B cell (primary cell): ENCODE data around the gene CFAP221. TPM values are rescaled to one million over a fixed set of nuclear protein-coding genes. Genes with fewer than 3 reads are reported as not detected.

Experiments
- ATAC-seq: fragments of 200-7000 bp; cut with Tn5 transposase; one replicate; pipeline ENCODE4 v1.10.0; 2021; ENCODE audit warnings: low read depth, mild to moderate bottlenecking, moderate number of reproducible peaks, moderate library complexity
- CTCF ChIA-PET: fragments of 350-600 bp; sonication (Branson Sonifier 250); formaldehyde crosslinking; loops from one replicate; lab custom pipeline; 2021; ENCODE audit warnings: antibody characterized with exemption, inconsistent platforms; lab: Charles Lee
- POLR2A ChIA-PET: fragments of 350-600 bp; sonication (Branson Sonifier 250); formaldehyde crosslinking; loops from one replicate; lab custom pipeline; 2021; ENCODE audit warnings: antibody characterized with exemption; lab: Charles Lee
- DNase-seq: peaks from one replicate; pipeline ENCODE4 v3.0.0; 2013
- H2AFZ ChIP-seq: 2 replicates; pipeline ENCODE4 v1.6.1; 2012; ENCODE audit warnings: mild to moderate bottlenecking, low read depth, low read length; ENCODE audit not compliant: insufficient read depth, poor library complexity, severe bottlenecking
- H3K27ac ChIP-seq, 2 donors: 1 replicate in 1 of 2; 2 replicates in 1 of 2; pipeline ENCODE4 v1.5.1; 2012 to 2013; ENCODE audit warnings: low read length in 2 of 2, mild to moderate bottlenecking in 2 of 2, moderate library complexity in 1 of 2
- H3K27me3 ChIP-seq, 4 experiments: fragments of 200-600 bp in 1 of 4; sonication (generic) in 1 of 4; replicated peaks in 1 of 4; 1 replicate in 2 of 4; 2 replicates in 2 of 4; pipeline versions ENCODE4 v1.6.1 to v1.7.0; 2013 to 2016; ENCODE audit warnings: low read length in 3 of 4, mild to moderate bottlenecking in 2 of 4, mixed read lengths in 1 of 4, moderate library complexity in 1 of 4; ENCODE audit not compliant: insufficient read depth in 4 of 4, control insufficient read depth in 3 of 4; ENCODE audit errors: control extremely low read depth in 1 of 4
- H3K36me3 ChIP-seq, 2 experiments: replicated peaks in 1 of 2; 1 replicate in 1 of 2; 2 replicates in 1 of 2; pipeline versions ENCODE4 v1.6.1 to v1.7.1; 2013; ENCODE audit warnings: low read length in 1 of 2; ENCODE audit not compliant: insufficient read depth in 2 of 2, control insufficient read depth in 1 of 2; ENCODE audit errors: control extremely low read depth in 1 of 2, extremely low read depth in 1 of 2
- H3K4me1 ChIP-seq, 2 donors: fragments of 200-600 bp in 1 of 2; sonication (generic) in 1 of 2; 1 replicate in 1 of 2; 2 replicates in 1 of 2; pipeline versions ENCODE4 v1.5.1 to v1.6.1; 2013 to 2017; ENCODE audit warnings: low read length in 2 of 2; ENCODE audit not compliant: control insufficient read depth in 2 of 2, insufficient read depth in 2 of 2
- H3K4me2 ChIP-seq: replicated peaks from 2 replicates; pipeline ENCODE3; 2012; ENCODE audit warnings: mild to moderate bottlenecking, low read depth, low read length; ENCODE audit not compliant: poor library complexity, severe bottlenecking
- H3K4me3 ChIP-seq, 5 experiments: fragments of 200-600 bp in 1 of 5; sonication (generic) in 1 of 5; 1 replicate in 3 of 5; 2 replicates in 2 of 5; pipeline versions ENCODE4 v1.5.1 to v1.7.0; 2011 to 2016; ENCODE audit warnings: low read length in 4 of 5, mild to moderate bottlenecking in 4 of 5, low read depth in 2 of 5, control low read depth in 1 of 5, moderate library complexity in 1 of 5; ENCODE audit not compliant: insufficient read depth in 1 of 5; ENCODE audit errors: control extremely low read depth in 1 of 5, extremely low read depth in 1 of 5
- H3K79me2 ChIP-seq: fragments of 200-600 bp; sonication (generic); one replicate; pipeline ENCODE4 v1.6.0; 2016; ENCODE audit warnings: low read length; ENCODE audit not compliant: control insufficient read depth, insufficient read depth
- H3K9ac ChIP-seq: fragments of 200-600 bp; sonication (generic); 2 replicates; pipeline ENCODE4 v1.6.1; 2017; ENCODE audit warnings: mild to moderate bottlenecking, low read length, moderate library complexity
- H3K9me3 ChIP-seq, 3 donors: one replicate each; pipeline versions ENCODE4 v1.6.1 to v1.7.1; 2013; ENCODE audit warnings: low read length in 2 of 3; ENCODE audit not compliant: control insufficient read depth in 2 of 3, insufficient read depth in 1 of 3; ENCODE audit errors: control extremely low read depth in 1 of 3
- H4K20me1 ChIP-seq: 2 replicates; pipeline ENCODE4 v1.6.0; 2012; ENCODE audit warnings: mild to moderate bottlenecking, low read length; ENCODE audit not compliant: insufficient read depth, control insufficient read depth, poor library complexity, severe bottlenecking
- H3K27ac Mint-ChIP-seq: one replicate; pipeline ENCODE4 v1.8.0; 2021; ENCODE audit warnings: mixed read lengths
- H3K27me3 Mint-ChIP-seq: one replicate; pipeline ENCODE4 v1.8.0; 2021; ENCODE audit warnings: mixed read lengths
- H3K4me1 Mint-ChIP-seq: one replicate; pipeline ENCODE4 v1.8.0; 2021; ENCODE audit warnings: mixed read lengths
- H3K4me3 Mint-ChIP-seq: one replicate; pipeline ENCODE4 v1.8.0; 2021; ENCODE audit warnings: mixed read lengths
- H3K9me3 Mint-ChIP-seq: one replicate; pipeline ENCODE4 v1.8.0; 2022; ENCODE audit warnings: mixed read lengths; ENCODE audit not compliant: insufficient read depth
- EZH2 ChIP-seq: IDR thresholded peaks from 2 replicates; pipeline ENCODE4 v1.6.1; 2012; ENCODE audit warnings: borderline replicate concordance, low read depth, mild to moderate bottlenecking, moderate library complexity, low read length; ENCODE audit not compliant: insufficient read depth, poor library complexity, severe bottlenecking
- WGBS: methylation state at CpG from one replicate; pipeline ENCODE4 v1.1.5; 2013; ENCODE audit warnings: missing lambda C conversion rate; ENCODE audit not compliant: insufficient coverage; 5-methylcytosine and 5-hydroxymethylcytosine counted together
- intact Hi-C: fragments of 100-400 bp; cut with micrococcal nuclease; formaldehyde crosslinking; loops from one replicate; pipeline ENCODE4 v1.10.0; 2022
- polyA plus RNA-seq: library from polyadenylated mRNA; depleted of rRNA; stranded (reverse); fragments of >200 nt; gene quantifications from 2 replicates; pipeline ENCODE4 v1.2.3, GENCODE V29; 2012
- total RNA-seq, 2 donors: library from RNA; stranded (reverse); fragments of 120-200 nt in 1 of 2; gene quantifications; 1 replicate in 1 of 2; 2 replicates in 1 of 2; pipeline versions ENCODE4 v1.2.3 to v1.2.4, GENCODE V29; 2013 to 2022
- TF ChIP-seq, protein P1 (sequence below): fragments of 200-600 bp; IDR thresholded peaks from one replicate; pipeline ENCODE4 v1.8.0; 2022; ENCODE audit warnings: antibody characterized with exemption, mild to moderate bottlenecking

CFAP221 gene
- total and polyA plus RNA-seq, 2 donors (not counting 1 experiment from before 2014, with no cell fraction given), result not detected

DNA sequence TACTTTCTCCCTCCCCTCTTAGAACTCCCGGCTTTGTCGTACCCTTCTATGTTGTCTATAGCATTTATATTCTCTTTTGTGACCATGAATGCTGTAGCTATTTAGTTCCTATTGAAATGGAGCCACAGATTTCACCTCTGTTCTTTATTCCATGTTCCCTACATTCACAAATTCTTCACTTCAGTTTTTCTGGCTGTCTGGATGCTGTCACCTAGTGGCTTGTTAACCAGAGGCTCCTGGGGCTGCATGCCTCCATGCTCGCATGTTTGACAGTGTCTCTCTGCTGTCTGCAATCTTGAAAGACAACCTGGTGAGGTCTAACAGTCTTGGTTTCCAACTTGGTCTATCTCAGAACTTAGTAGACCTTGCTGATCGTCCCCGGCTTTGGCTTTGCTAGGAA lies 48.2 kb downstream of the CFAP221 start:
- H3K4me1 ChIP-seq, result no peaks in the 10 kb centered on the region
- H3K4me1 Mint-ChIP-seq, result no peaks in the 10 kb centered on the region
- CTCF ChIA-PET, result no interaction called here
- H4K20me1 ChIP-seq, result no peaks in the 10 kb centered on the region
- H3K79me2 ChIP-seq, result no peaks in the 10 kb centered on the region
- H3K9me3 Mint-ChIP-seq, result no peaks in the 10 kb centered on the region
- H3K27me3 ChIP-seq, result no peaks in the 10 kb centered on the region
- H3K27me3 Mint-ChIP-seq, result peaks cover 10% of the 10 kb centered on the region
- H3K4me3 Mint-ChIP-seq, result no peak overlapping the region
- no peak overlapping the region for H3K27ac Mint-ChIP-seq
- no peak overlapping the region for H3K4me3 ChIP-seq
- POLR2A ChIA-PET, result no interaction called here
- WGBS, result 63% methylated on average over 3 of the region's 5 CpGs
- H2AFZ ChIP-seq, result no peak overlapping the region
- H3K9me3 ChIP-seq, result no peaks in the 10 kb centered on the region
- ATAC-seq, result no peak
- H3K36me3 ChIP-seq, result no peaks in the 10 kb centered on the region
- intact Hi-C loops, result no loop called here
- no peak for DNase-seq
- no peak for TF ChIP-seq EZH2
- TF ChIP-seq, protein P1, sequence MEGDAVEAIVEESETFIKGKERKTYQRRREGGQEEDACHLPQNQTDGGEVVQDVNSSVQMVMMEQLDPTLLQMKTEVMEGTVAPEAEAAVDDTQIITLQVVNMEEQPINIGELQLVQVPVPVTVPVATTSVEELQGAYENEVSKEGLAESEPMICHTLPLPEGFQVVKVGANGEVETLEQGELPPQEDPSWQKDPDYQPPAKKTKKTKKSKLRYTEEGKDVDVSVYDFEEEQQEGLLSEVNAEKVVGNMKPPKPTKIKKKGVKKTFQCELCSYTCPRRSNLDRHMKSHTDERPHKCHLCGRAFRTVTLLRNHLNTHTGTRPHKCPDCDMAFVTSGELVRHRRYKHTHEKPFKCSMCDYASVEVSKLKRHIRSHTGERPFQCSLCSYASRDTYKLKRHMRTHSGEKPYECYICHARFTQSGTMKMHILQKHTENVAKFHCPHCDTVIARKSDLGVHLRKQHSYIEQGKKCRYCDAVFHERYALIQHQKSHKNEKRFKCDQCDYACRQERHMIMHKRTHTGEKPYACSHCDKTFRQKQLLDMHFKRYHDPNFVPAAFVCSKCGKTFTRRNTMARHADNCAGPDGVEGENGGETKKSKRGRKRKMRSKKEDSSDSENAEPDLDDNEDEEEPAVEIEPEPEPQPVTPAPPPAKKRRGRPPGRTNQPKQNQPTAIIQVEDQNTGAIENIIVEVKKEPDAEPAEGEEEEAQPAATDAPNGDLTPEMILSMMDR, result no peak
- no peak overlapping the region for H3K9ac ChIP-seq
- H3K27ac ChIP-seq, result no peak overlapping the region
- H3K4me2 ChIP-seq, result no peak overlapping the region

DNA sequence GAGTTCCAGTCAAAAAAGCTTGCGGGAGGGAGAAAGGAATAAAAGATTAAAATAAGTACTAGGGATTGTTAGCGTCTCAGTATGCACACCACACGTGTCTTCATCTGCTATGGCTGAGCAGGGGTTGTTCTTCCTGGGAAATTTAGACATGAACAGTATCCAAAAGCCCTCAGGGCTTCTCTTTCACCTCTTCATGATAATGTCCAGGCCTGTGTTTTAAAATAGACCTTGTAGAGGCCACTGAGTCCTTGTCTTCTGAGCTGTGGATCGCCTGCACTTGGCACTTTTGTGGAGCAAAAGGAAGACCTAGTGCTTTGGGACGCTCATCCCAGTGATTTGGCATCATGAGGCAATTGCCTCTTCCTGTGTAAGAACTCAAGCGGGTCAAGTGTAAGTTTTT lies 52.4 kb downstream of the CFAP221 start:
- Histone ChIP-seq H3K4me2 (no peak overlapping the region), H3K27ac (no peak overlapping the region), H4K20me1 (no peaks in the 10 kb centered on the region), H2AFZ (no peak overlapping the region), H3K4me3 (no peak overlapping the region), H3K4me1 (no peaks in the 10 kb centered on the region), H3K9me3 (no peaks in the 10 kb centered on the region), H3K9ac (no peak overlapping the region), H3K27me3 (no peaks in the 10 kb centered on the region), H3K36me3 (no peaks in the 10 kb centered on the region), H3K79me2 (no peaks in the 10 kb centered on the region)
- 89% methylated on average over 3 of the region's 6 CpGs for WGBS
- H3K9me3 Mint-ChIP-seq, result no peaks in the 10 kb centered on the region
- intact Hi-C loops, result no loop called here
- no peak overlapping the region for H3K4me3 Mint-ChIP-seq
- peaks cover 13% of the 10 kb centered on the region for H3K27me3 Mint-ChIP-seq
- ChIA-PET CTCF (interaction anchor here (0.5 kb wide), 1 partner anchor 469 kb away, joined by 3 read pairs; no protein-coding TSS in a partner anchor), POLR2A (no interaction called here)
- no peaks in the 10 kb centered on the region for H3K4me1 Mint-ChIP-seq
- H3K27ac Mint-ChIP-seq, result no peak overlapping the region
- TF ChIP-seq, protein P1, result no peak
- TF ChIP-seq EZH2, result no peak
- no peak for DNase-seq
- ATAC-seq, result no peak
